HFFc6 (cell line): ENCODE results near the gene IPP. TPM values are rescaled to one million over a fixed set of nuclear protein-coding genes. Genes with fewer than 3 reads are reported as not detected.
"Not testable (repeated sequence)": the region's sequence is repeated elsewhere in the genome, so short reads cannot be mapped to it uniquely, and the experiment has no call there.

Experiments used
- DNase-seq: peaks from one replicate; pipeline ENCODE4 v3.0.0-alpha.2; 2018
- H3K27ac Mint-ChIP-seq: 2 replicates; pipeline ENCODE4 v1.8.0; 2020; ENCODE audit warnings: mild to moderate bottlenecking, mixed read lengths
- H3K27me3 Mint-ChIP-seq: 2 replicates; pipeline ENCODE4 v1.8.0; 2021; ENCODE audit warnings: mild to moderate bottlenecking, moderate library complexity, mixed read lengths; ENCODE audit not compliant: insufficient read depth
- H3K36me3 Mint-ChIP-seq: 2 replicates; pipeline ENCODE4 v1.8.0; 2021; ENCODE audit warnings: low read depth, mixed read lengths
- H3K4me1 Mint-ChIP-seq: 2 replicates; pipeline ENCODE4 v1.8.0; 2020; ENCODE audit warnings: low read depth, mixed read lengths
- H3K4me3 Mint-ChIP-seq: 2 replicates; pipeline ENCODE4 v1.8.0; 2020; ENCODE audit warnings: mild to moderate bottlenecking, moderate library complexity, mixed read lengths
- H3K9me3 Mint-ChIP-seq: 2 replicates; pipeline ENCODE4 v1.8.0; 2020; ENCODE audit warnings: mild to moderate bottlenecking, mixed read lengths
- CTCF ChIP-seq: fragments of 200-600 bp; sonication (generic); IDR thresholded peaks from 2 replicates; pipeline ENCODE4 v1.5.0; 2021; ENCODE audit warnings: antibody characterized with exemption, mild to moderate bottlenecking
- total RNA-seq, 6 experiments: library from RNA; stranded (reverse); fragmentation: NEBNext Ultra II Directional; extraction: Animal tissue kit (Norgen Biotek cat#: 25700); gene quantifications; 2 replicates in 1 of 6; 3 replicates in 5 of 6; pipeline ENCODE4 v1.2.3, GENCODE V29; 2021

IPP gene
- total RNA-seq, 6 experiments from 2014 or later: 15.7 to 22.0 (median 18.9) TPM

- H3K4me1 Mint-ChIP-seq: peaks cover 74% of the 10 kb centered on the region
- H3K9me3 Mint-ChIP-seq: no peaks in the 10 kb centered on the region
- H3K4me3 Mint-ChIP-seq: peak overlapping the region; percentile 56; the same call in 1 of the 2 replicates
- H3K27ac Mint-ChIP-seq: peak overlapping the region; percentile 75; the same call in 1 of the 2 replicates
- DNase-seq: no peak
- peaks cover 7% of the 10 kb centered on the region for H3K36me3 Mint-ChIP-seq
- no peaks in the 10 kb centered on the region for H3K27me3 Mint-ChIP-seq
- no peak for TF ChIP-seq CTCF
Observed at GRCh38 chr1:45678489-45678888, 72.0 kb downstream of the IPP start.

GRCh38 chr1:45677751-45678245, 72.7 kb downstream of the IPP start:
- no peak for TF ChIP-seq CTCF
- Mint-ChIP-seq H3K4me1 (peaks cover 76% of the 10 kb centered on the region), H3K36me3 (peaks cover 7% of the 10 kb centered on the region), H3K4me3 (no peak overlapping the region), H3K27me3 (no peaks in the 10 kb centered on the region), H3K27ac (peak overlapping the region; percentile 22; the same call in 1 of the 2 replicates), H3K9me3 (no peaks in the 10 kb centered on the region)
- no peak for DNase-seq

GRCh38 chr1:45676553-45676952, 73.9 kb downstream of the IPP start:
- H3K4me3 Mint-ChIP-seq, H3K27ac Mint-ChIP-seq, H3K9me3 Mint-ChIP-seq, H3K36me3 Mint-ChIP-seq, H3K27me3 Mint-ChIP-seq, DNase-seq: not testable (repeated sequence)
- H3K4me1 Mint-ChIP-seq: peaks cover 70% of the 10 kb centered on the region

- H3K9me3 Mint-ChIP-seq: no peaks in the 10 kb centered on the region
- no peaks in the 10 kb centered on the region for H3K27me3 Mint-ChIP-seq
- H3K36me3 Mint-ChIP-seq: peaks cover 7% of the 10 kb centered on the region
- no peak for TF ChIP-seq CTCF
- DNase-seq: no peak
- no peak overlapping the region for H3K27ac Mint-ChIP-seq
- peaks cover 68% of the 10 kb centered on the region for H3K4me1 Mint-ChIP-seq
- no peak overlapping the region for H3K4me3 Mint-ChIP-seq
Observed at GRCh38 chr1:45674478-45674877, 76.0 kb downstream of the IPP start.

- H3K27me3 Mint-ChIP-seq: no peaks in the 10 kb centered on the region
- TF ChIP-seq CTCF: no peak
- H3K4me1 Mint-ChIP-seq: peaks cover 68% of the 10 kb centered on the region
- peak overlapping the region; percentile 43; the same call in 1 of the 2 replicates for H3K27ac Mint-ChIP-seq
- DNase-seq: no peak
- peaks cover 7% of the 10 kb centered on the region for H3K36me3 Mint-ChIP-seq
- no peaks in the 10 kb centered on the region for H3K9me3 Mint-ChIP-seq
- no peak overlapping the region for H3K4me3 Mint-ChIP-seq
Observed at GRCh38 chr1:45673956-45674355, 76.5 kb downstream of the IPP start.

- Mint-ChIP-seq H3K27ac (peak overlapping the region; percentile 79), H3K4me1 (peaks cover 69% of the 10 kb centered on the region), H3K36me3 (peaks cover 12% of the 10 kb centered on the region), H3K4me3 (peak overlapping the region; percentile 63), H3K9me3 (no peaks in the 10 kb centered on the region), H3K27me3 (no peaks in the 10 kb centered on the region)
- TF ChIP-seq CTCF: no peak
- DNase-seq: peak; percentile 60
Observed at GRCh38 chr1:45669859-45670655, 80.4 kb downstream of the IPP start.
